CD14-positive monocyte (primary cell): ENCODE data around the gene CALCOCO2. TPM values are rescaled to one million over a fixed set of nuclear protein-coding genes. Genes with fewer than 3 reads are reported as not detected.
A peak's percentile ranks its signal among the peaks of the same experiment; 100 is the strongest.

Experiments used
- DNase-seq, 3 donors: peaks; one replicate each; pipeline ENCODE4 v3.0.0-alpha.2; 2011 to 2022
- H2AFZ ChIP-seq: 2 replicates; pipeline ENCODE4 v1.6.0; 2012; ENCODE audit warnings: mild to moderate bottlenecking, low read depth, low read length, inconsistent platforms; ENCODE audit not compliant: insufficient read depth, poor library complexity, severe bottlenecking
- H3K27ac ChIP-seq, 2 donors: 1 replicate in 1 of 2; 2 replicates in 1 of 2; pipeline ENCODE4 v1.5.1; 2012 to 2013; ENCODE audit warnings: low read length in 2 of 2, control low read depth in 1 of 2, inconsistent platforms in 1 of 2, low read depth in 1 of 2, mild to moderate bottlenecking in 1 of 2
- H3K27me3 ChIP-seq, 2 donors: one replicate each; pipeline versions ENCODE4 v1.6.0 to v1.6.1; 2011 to 2013; ENCODE audit warnings: low read length in 2 of 2; ENCODE audit not compliant: control insufficient read depth in 2 of 2, insufficient read depth in 2 of 2
- H3K36me3 ChIP-seq, 2 donors: replicated peaks in 1 of 2; 1 replicate in 1 of 2; 2 replicates in 1 of 2; pipeline versions ENCODE4 v1.5.1 to v1.6.1; 2012 to 2013; ENCODE audit warnings: low read length in 2 of 2, control low read depth in 1 of 2, inconsistent platforms in 1 of 2, mild to moderate bottlenecking in 1 of 2; ENCODE audit not compliant: insufficient read depth in 2 of 2, control insufficient read depth in 1 of 2
- H3K4me1 ChIP-seq, 2 donors: 1 replicate in 1 of 2; 2 replicates in 1 of 2; pipeline versions ENCODE4 v1.5.1 to v1.6.1; 2012 to 2013; ENCODE audit warnings: low read length in 2 of 2, control low read depth in 1 of 2, inconsistent platforms in 1 of 2, mild to moderate bottlenecking in 1 of 2, moderate library complexity in 1 of 2; ENCODE audit not compliant: insufficient read depth in 2 of 2, control insufficient read depth in 1 of 2
- H3K4me2 ChIP-seq: replicated peaks from 2 replicates; pipeline ENCODE3; 2012; ENCODE audit warnings: low read length, moderate library complexity, mild to moderate bottlenecking; ENCODE audit not compliant: poor library complexity, severe bottlenecking; ENCODE audit errors: extremely low read depth
- H3K4me3 ChIP-seq, 3 experiments: fragments of 200-600 bp in 1 of 3; sonication (generic) in 1 of 3; replicated peaks in 1 of 3; 1 replicate in 2 of 3; 2 replicates in 1 of 3; pipeline ENCODE4 v1.5.1; 2011 to 2013; ENCODE audit warnings: low read length in 3 of 3, mild to moderate bottlenecking in 3 of 3, control low read depth in 2 of 3, low read depth in 2 of 3, inconsistent platforms in 1 of 3, moderate library complexity in 1 of 3
- H3K79me2 ChIP-seq: 2 replicates; pipeline ENCODE4 v1.6.0; 2012; ENCODE audit warnings: mild to moderate bottlenecking, control low read depth, inconsistent platforms, low read length, moderate library complexity; ENCODE audit not compliant: insufficient read depth
- H3K9ac ChIP-seq: 2 replicates; pipeline ENCODE4 v1.6.0; 2017; ENCODE audit warnings: low read length, mild to moderate bottlenecking; ENCODE audit not compliant: insufficient read depth, poor library complexity, severe bottlenecking
- H3K9me3 ChIP-seq, 2 donors: replicated peaks in 1 of 2; 1 replicate in 1 of 2; 2 replicates in 1 of 2; pipeline versions ENCODE4 v1.5.1 to v1.6.1; 2012 to 2013; ENCODE audit warnings: low read length in 2 of 2, control low read depth in 1 of 2; ENCODE audit not compliant: control insufficient read depth in 1 of 2, insufficient read depth in 1 of 2
- H4K20me1 ChIP-seq: 2 replicates; pipeline ENCODE4 v1.6.0; 2012; ENCODE audit warnings: mild to moderate bottlenecking, low read length, control low read depth, moderate library complexity; ENCODE audit not compliant: insufficient read depth
- H3K27ac Mint-ChIP-seq, 7 donors: one replicate each; pipeline ENCODE4 v1.8.0; 2020; ENCODE audit warnings: mild to moderate bottlenecking in 7 of 7, mixed read lengths in 7 of 7, moderate library complexity in 6 of 7, inconsistent platforms in 2 of 7
- H3K27me3 Mint-ChIP-seq, 3 donors: one replicate each; pipeline ENCODE4 v1.8.0; 2021 to 2022; ENCODE audit warnings: low read depth in 3 of 3, mild to moderate bottlenecking in 3 of 3, mixed read lengths in 3 of 3, moderate library complexity in 3 of 3, inconsistent platforms in 1 of 3
- H3K36me3 Mint-ChIP-seq, 2 donors: one replicate each; pipeline ENCODE4 v1.8.0; 2020; ENCODE audit warnings: mixed read lengths in 2 of 2, inconsistent platforms in 1 of 2, mild to moderate bottlenecking in 1 of 2
- H3K4me1 Mint-ChIP-seq: one replicate; pipeline ENCODE4 v1.8.0; 2020; ENCODE audit warnings: mild to moderate bottlenecking, mixed read lengths
- H3K4me3 Mint-ChIP-seq, 2 donors: one replicate each; pipeline ENCODE4 v1.8.0; 2020; ENCODE audit warnings: mild to moderate bottlenecking in 2 of 2, mixed read lengths in 2 of 2, moderate library complexity in 1 of 2
- H3K9me3 Mint-ChIP-seq, 7 donors: one replicate each; pipeline ENCODE4 v1.8.0; 2020 to 2022; ENCODE audit warnings: mixed read lengths in 7 of 7, mild to moderate bottlenecking in 6 of 7, moderate library complexity in 6 of 7, inconsistent platforms in 2 of 7
- WGBS: methylation state at CpG from one replicate; pipeline ENCODE4 v1.1.5; 2013; ENCODE audit warnings: missing lambda C conversion rate; ENCODE audit not compliant: insufficient coverage; 5-methylcytosine and 5-hydroxymethylcytosine counted together
- intact Hi-C, 2 donors: fragments of 100-400 bp; cut with micrococcal nuclease; formaldehyde crosslinking; loops; one replicate each; pipeline versions ENCODE4 v1.15.0 to v1.15.1; 2023
- polyA plus RNA-seq, 3 donors: library from polyadenylated mRNA; depleted of rRNA in 1 of 3; unstranded in 2 of 3; stranded (reverse) in 1 of 3; fragments of 300-500 nt in 2 of 3; fragments of >200 nt in 1 of 3; fragmentation: Illumina TruSeq in 2 of 3; gene quantifications; 1 replicate in 2 of 3; 2 replicates in 1 of 3; pipeline ENCODE4 v1.2.3, GENCODE V29; 2012 to 2021
- small RNA-seq: library from RNA; depleted of rRNA; stranded (forward); fragments of <200 nt; gene quantifications from one replicate; pipeline ENCODE3, GENCODE V24; 2012; ENCODE audit warnings: low read depth; ENCODE audit not compliant: insufficient read length
- TF ChIP-seq, protein P1 (sequence below): fragments of 200-600 bp; IDR thresholded peaks from one replicate; pipeline ENCODE4 v1.8.0; 2022; ENCODE audit warnings: antibody characterized with exemption, mild to moderate bottlenecking

The CALCOCO2 gene
- polyA plus RNA-seq, 3 donors, result 87.5 to 280 (median 214) TPM

DNA sequence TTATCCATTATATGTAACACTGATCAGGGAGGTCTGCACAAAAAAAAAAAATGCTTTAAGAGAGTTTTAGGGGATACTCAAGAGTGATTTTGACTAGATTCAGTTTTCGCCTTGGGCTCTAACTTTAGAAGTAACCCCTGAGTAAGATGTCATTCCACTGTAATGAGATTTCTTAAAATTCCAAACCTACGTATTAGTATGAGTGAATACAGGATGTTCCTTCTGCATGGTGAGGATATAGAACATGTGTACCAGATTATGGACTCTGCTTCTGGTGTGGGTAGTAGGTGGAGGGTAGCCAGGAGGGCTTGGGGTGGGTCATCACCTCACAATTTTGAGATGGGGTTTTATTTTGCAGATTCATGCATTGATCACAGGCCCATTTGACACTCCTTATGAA lies 81.6 kb downstream of the CALCOCO2 start:
- Histone ChIP-seq H3K4me1 (peaks cover 42 to 55% of the 10 kb centered on the region in 2 donors), H3K27me3 (no peaks in the 10 kb centered on the region), H3K36me3 (peaks cover 33 to 57% of the 10 kb centered on the region in 2 donors), H2AFZ (no peak overlapping the region), H3K79me2 (peaks cover 81% of the 10 kb centered on the region), H4K20me1 (peaks cover 49% of the 10 kb centered on the region), H3K4me2 (no peak overlapping the region), H3K4me3 (no peak overlapping the region), H3K27ac (peak overlapping the region in 1 of 2 donors; percentile 31), H3K9ac (no peak overlapping the region), H3K9me3 (no peaks in the 10 kb centered on the region)
- TF ChIP-seq, protein P1, sequence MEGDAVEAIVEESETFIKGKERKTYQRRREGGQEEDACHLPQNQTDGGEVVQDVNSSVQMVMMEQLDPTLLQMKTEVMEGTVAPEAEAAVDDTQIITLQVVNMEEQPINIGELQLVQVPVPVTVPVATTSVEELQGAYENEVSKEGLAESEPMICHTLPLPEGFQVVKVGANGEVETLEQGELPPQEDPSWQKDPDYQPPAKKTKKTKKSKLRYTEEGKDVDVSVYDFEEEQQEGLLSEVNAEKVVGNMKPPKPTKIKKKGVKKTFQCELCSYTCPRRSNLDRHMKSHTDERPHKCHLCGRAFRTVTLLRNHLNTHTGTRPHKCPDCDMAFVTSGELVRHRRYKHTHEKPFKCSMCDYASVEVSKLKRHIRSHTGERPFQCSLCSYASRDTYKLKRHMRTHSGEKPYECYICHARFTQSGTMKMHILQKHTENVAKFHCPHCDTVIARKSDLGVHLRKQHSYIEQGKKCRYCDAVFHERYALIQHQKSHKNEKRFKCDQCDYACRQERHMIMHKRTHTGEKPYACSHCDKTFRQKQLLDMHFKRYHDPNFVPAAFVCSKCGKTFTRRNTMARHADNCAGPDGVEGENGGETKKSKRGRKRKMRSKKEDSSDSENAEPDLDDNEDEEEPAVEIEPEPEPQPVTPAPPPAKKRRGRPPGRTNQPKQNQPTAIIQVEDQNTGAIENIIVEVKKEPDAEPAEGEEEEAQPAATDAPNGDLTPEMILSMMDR, result no peak
- peaks cover 62 to 71% of the 10 kb centered on the region in 2 donors for H3K36me3 Mint-ChIP-seq
- H3K4me3 Mint-ChIP-seq, result no peak overlapping the region
- 100% methylated on average over 2 of the region's 2 CpGs for WGBS
- DNase-seq, result no peak
- no peaks in the 10 kb centered on the region for H3K27me3 Mint-ChIP-seq
- peaks cover 0 to 2% (median 0%) of the 10 kb centered on the region in 7 donors for H3K9me3 Mint-ChIP-seq
- H3K4me1 Mint-ChIP-seq, result peaks cover 59% of the 10 kb centered on the region
- peak overlapping the region in 3 of 7 donors; percentile 38 to 43 (median 42) for H3K27ac Mint-ChIP-seq
- intact Hi-C loops, result no loop called here

Small RNA genes within 50 kb of the gene (small RNA-seq; reads per million reads assigned to genes)
- gene AC068531.1 (not detected), gene RF00263 (0.71 reads per million)

Other genes with a start within 250 kb of the CALCOCO2 start
- gene HOXB3, start 240.8 kb upstream of the CALCOCO2 start, polyA plus RNA-seq, result under 1 TPM in 1 of 3 donors, not detected in 2; 0.56 TPM
- not detected for gene HOXB5, start 237.3 kb upstream of the CALCOCO2 start, polyA plus RNA-seq
- not detected for gene HOXB6, start 226.0 kb upstream of the CALCOCO2 start, polyA plus RNA-seq
- gene HOXB7, start 220.0 kb upstream of the CALCOCO2 start, polyA plus RNA-seq, result not detected
- gene HOXB8, start 215.7 kb upstream of the CALCOCO2 start, polyA plus RNA-seq, result not detected
- not detected for gene HOXB9, start 204.7 kb upstream of the CALCOCO2 start, polyA plus RNA-seq
- not detected for gene PRAC1, start 108.5 kb upstream of the CALCOCO2 start, polyA plus RNA-seq
- gene PRAC2, start 107.8 kb upstream of the CALCOCO2 start, polyA plus RNA-seq, result not detected
- not detected for gene HOXB13, start 102.3 kb upstream of the CALCOCO2 start, polyA plus RNA-seq
- not detected for gene TTLL6, start 13.8 kb upstream of the CALCOCO2 start, polyA plus RNA-seq
- 100 to 1,000 TPM; 118 to 199 (median 161) TPM for gene ATP5MC1, start 61.8 kb downstream of the CALCOCO2 start, polyA plus RNA-seq
- 10 to 100 TPM; 35.8 to 44.7 (median 40.0) TPM for gene UBE2Z, start 77.4 kb downstream of the CALCOCO2 start, polyA plus RNA-seq
- gene SNF8, start 113.8 kb downstream of the CALCOCO2 start, polyA plus RNA-seq, result 100 to 1,000 TPM in 2 of 3 donors, 10 to 100 TPM in 1; 91.6 to 162 (median 145) TPM
- gene GIP, start 137.6 kb downstream of the CALCOCO2 start, polyA plus RNA-seq, result not detected
- gene IGF2BP1, start 166.3 kb downstream of the CALCOCO2 start, polyA plus RNA-seq, result not detected